ENCODE results near the gene SPATC1L. TPM values are rescaled to one million over a fixed set of nuclear protein-coding genes. Genes with fewer than 3 reads are reported as not detected.

Gene SPATC1L
- total RNA-seq, 2 experiments from 2014 or later = 4.7 to 8.3 TPM

GRCh38 chr21:46227811-46228344, 43.6 kb upstream of the SPATC1L start:
- intact Hi-C loops (cut with micrococcal nuclease; ENCODE audit: unreplicated experiment) = loop anchor here (1.0 to 5.0 kb wide), 3 partner anchors 59 to 230 kb away; partner anchors contain the start of genes C21orf58, DIP2A, MCM3AP and YBEY
- peak overlapping the region; percentile 99 for H3K4me3 ChIP-seq (ENCODE audit: low read depth, low read length, poor library complexity, severe bottlenecking)

GRCh38 chr21:46226920-46227599, 42.8 kb upstream of the SPATC1L start:
- Histone ChIP-seq H3K4me1 (ENCODE audit: insufficient read depth, low read length, poor library complexity, severe bottlenecking) (peaks cover 29% of the 10 kb centered on the region), H3K9me2 (ENCODE audit: insufficient read depth, low read length) (no peaks in the 10 kb centered on the region), H4K20me1 (ENCODE audit: insufficient read depth, low read length) (0 out of 2 replicates have a peak, but pooled peaks cover 11% of the 10 kb centered on the region), H3K36me3 (ENCODE audit: insufficient read depth, low read length) (peaks cover 27% of the 10 kb centered on the region), H3K79me2 (ENCODE audit: insufficient read depth, low read depth, low read length) (peaks cover 35% of the 10 kb centered on the region; the same call in 1 of the 2 replicates), H2AFZ (ENCODE audit: low read length) (no peak overlapping the region), H3K4me2 (ENCODE audit: low read length) (peak overlapping the region; percentile 98), H3K4me3 (ENCODE audit: low read depth, low read length, poor library complexity, severe bottlenecking) (peak overlapping the region; percentile 99), H3K9me3 (ENCODE audit: low read length) (no peaks in the 10 kb centered on the region), H3K27ac (ENCODE audit: low read depth, low read length, poor library complexity, severe bottlenecking) (peak overlapping the region; percentile 53)
- peak; percentile 18 for DNase-seq (ENCODE audit: low spot score)
- ChIA-PET CTCF (ENCODE audit: unreplicated experiment) (interaction anchor here (0.6 kb wide), 1 partner anchor 27 kb away, joined by 3 read pairs; no protein-coding TSS in a partner anchor), POLR2A (interaction anchor here (0.5 to 1.3 kb wide), 2 partner anchors 84 to 99 kb away, joined by 3 to 5 read pairs; no protein-coding TSS in a partner anchor)
- TF ChIP-seq CTCF (conservative IDR thresholded peaks at IDR 0.05; ENCODE audit: low read length) = no peak
- no peak for TF ChIP-seq EZH2phosphoT487 (IDR thresholded peaks at IDR 0.05; ENCODE audit: borderline replicate concordance, low read depth, low read length)
- intact Hi-C loops (cut with micrococcal nuclease; ENCODE audit: unreplicated experiment) = loop anchor here (5.0 kb wide), 1 partner anchor 60 kb away; the partner anchor contains the start of genes MCM3AP and YBEY
- no TSS peak for BruUV-seq (replicated peaks)

More at GRCh38 chr21:46227811-46228344, 43.6 kb upstream of the SPATC1L start:
- Histone ChIP-seq H3K79me2 (ENCODE audit: insufficient read depth, low read depth, low read length) (peaks cover 35% of the 10 kb centered on the region; the same call in 1 of the 2 replicates), H3K9me2 (ENCODE audit: insufficient read depth, low read length) (no peaks in the 10 kb centered on the region), H3K4me2 (ENCODE audit: low read length) (peak overlapping the region; percentile 98), H3K9me3 (ENCODE audit: low read length) (no peaks in the 10 kb centered on the region), H4K20me1 (ENCODE audit: insufficient read depth, low read length) (0 out of 2 replicates have a peak, but pooled peaks cover 11% of the 10 kb centered on the region), H3K36me3 (ENCODE audit: insufficient read depth, low read length) (peaks cover 28% of the 10 kb centered on the region), H2AFZ (ENCODE audit: low read length) (0 out of 2 replicates have a peak overlapping the region, but pooled peaks have one; percentile 23), H3K4me1 (ENCODE audit: insufficient read depth, low read length, poor library complexity, severe bottlenecking) (peaks cover 29% of the 10 kb centered on the region), H3K27ac (ENCODE audit: low read depth, low read length, poor library complexity, severe bottlenecking) (peak overlapping the region; percentile 53)
- ChIA-PET CTCF (ENCODE audit: unreplicated experiment) (no interaction called here), POLR2A (interaction anchor here (0.5 to 1.3 kb wide), 2 partner anchors 84 to 98 kb away, joined by 3 to 5 read pairs; no protein-coding TSS in a partner anchor)
- no TSS peak for BruUV-seq (replicated peaks)
- DNase-seq (ENCODE audit: low spot score) = peak; percentile 15
- TF ChIP-seq CTCF (conservative IDR thresholded peaks at IDR 0.05; ENCODE audit: low read length) = no peak
- no peak for TF ChIP-seq EZH2phosphoT487 (IDR thresholded peaks at IDR 0.05; ENCODE audit: borderline replicate concordance, low read depth, low read length)

Measured in OCI-LY7 (cell line).